WTC11 (cell line): Measurements from ENCODE around the gene CCDC137. TPM values are rescaled to one million over a fixed set of nuclear protein-coding genes. Genes with fewer than 3 reads are reported as not detected.

Experiments
- ATF1 ChIP-seq: sonication (generic); formaldehyde crosslinking; IDR thresholded peaks from 2 replicates; pipeline ENCODE4 v1.8.1; 2023; ENCODE audit warnings: mild to moderate bottlenecking, moderate library complexity, missing genetic modification reagents
- CREB1 ChIP-seq: sonication (generic); formaldehyde crosslinking; IDR thresholded peaks from 2 replicates; pipeline ENCODE4 v1.8.0; 2023; ENCODE audit warnings: mild to moderate bottlenecking, missing genetic modification reagents
- CREM ChIP-seq: sonication (generic); formaldehyde crosslinking; IDR thresholded peaks from 2 replicates; pipeline ENCODE4 v1.8.1; 2022; ENCODE audit warnings: mild to moderate bottlenecking, missing genetic modification reagents, moderate library complexity
- ETV6 ChIP-seq: sonication (generic); formaldehyde crosslinking; IDR thresholded peaks from 2 replicates; pipeline ENCODE4 v1.8.1; 2022; ENCODE audit warnings: mild to moderate bottlenecking, missing genetic modification reagents
- FOXK1 ChIP-seq: sonication (generic); formaldehyde crosslinking; IDR thresholded peaks from 2 replicates; pipeline ENCODE4 v1.8.0; 2022; ENCODE audit warnings: mild to moderate bottlenecking, moderate library complexity, missing genetic modification reagents
- FOXP1 ChIP-seq: sonication (generic); formaldehyde crosslinking; IDR thresholded peaks from 2 replicates; pipeline ENCODE4 v1.8.0; 2022; ENCODE audit warnings: missing genetic modification reagents, mild to moderate bottlenecking, moderate library complexity, borderline replicate concordance
- GRHL2 ChIP-seq: fragments of 250-450 bp; sonication (Bioruptor Pico); IDR thresholded peaks from 2 replicates; pipeline ENCODE4 v1.8.0; 2022; ENCODE audit warnings: mild to moderate bottlenecking, moderate library complexity; ENCODE audit not compliant: insufficient replicate concordance, severe bottlenecking
- GTF2I ChIP-seq: fragments of 250-450 bp; sonication (Bioruptor Pico); conservative IDR thresholded peaks from 2 replicates; pipeline ENCODE4 v1.4.0; 2021; ENCODE audit warnings: mild to moderate bottlenecking
- HMGA2 ChIP-seq: fragments of 250-450 bp; sonication (Bioruptor Pico); IDR thresholded peaks from 2 replicates; pipeline ENCODE4 v1.4.0; 2021; ENCODE audit warnings: mild to moderate bottlenecking, moderate library complexity
- JAZF1 ChIP-seq: fragments of 250-450 bp; sonication (Bioruptor Pico); IDR thresholded peaks from 2 replicates; pipeline ENCODE4 v1.9.0; 2021; ENCODE audit warnings: moderate library complexity, mild to moderate bottlenecking, inconsistent platforms
- JUN ChIP-seq: sonication (generic); formaldehyde crosslinking; IDR thresholded peaks from 2 replicates; pipeline ENCODE4 v1.8.0; 2023; ENCODE audit warnings: mild to moderate bottlenecking, missing genetic modification reagents
- KAT7 ChIP-seq: sonication (generic); formaldehyde crosslinking; IDR thresholded peaks from 2 replicates; pipeline ENCODE4 v1.8.1; 2023; ENCODE audit warnings: missing genetic modification reagents, mild to moderate bottlenecking, borderline replicate concordance
- MYBL2 ChIP-seq: sonication (generic); formaldehyde crosslinking; IDR thresholded peaks from 2 replicates; pipeline ENCODE4 v1.8.1; 2023; ENCODE audit warnings: mild to moderate bottlenecking, moderate library complexity, missing genetic modification reagents
- NFATC4 ChIP-seq: fragments of 250-450 bp; sonication (Bioruptor Pico); IDR thresholded peaks from 2 replicates; pipeline ENCODE4 v1.9.0; 2021; ENCODE audit warnings: mild to moderate bottlenecking
- NR2C2 ChIP-seq: sonication (generic); formaldehyde crosslinking; IDR thresholded peaks from 2 replicates; pipeline ENCODE4 v1.8.0; 2022; ENCODE audit warnings: mild to moderate bottlenecking, missing genetic modification reagents
- NR3C1 ChIP-seq: sonication (generic); formaldehyde crosslinking; conservative IDR thresholded peaks from 2 replicates; pipeline ENCODE4 v1.8.1; 2023; ENCODE audit warnings: low read depth, mild to moderate bottlenecking, missing genetic modification reagents
- OVOL2 ChIP-seq: fragments of 250-450 bp; sonication (Bioruptor Pico); IDR thresholded peaks from 2 replicates; pipeline ENCODE4 v1.9.0; 2021; ENCODE audit warnings: mild to moderate bottlenecking, borderline replicate concordance
- RELA ChIP-seq: sonication (generic); formaldehyde crosslinking; IDR thresholded peaks from 2 replicates; pipeline ENCODE4 v1.8.1; 2022; ENCODE audit warnings: missing genetic modification reagents, mild to moderate bottlenecking, borderline replicate concordance
- SMAD3 ChIP-seq: sonication (generic); formaldehyde crosslinking; IDR thresholded peaks from 2 replicates; pipeline ENCODE4 v1.8.0; 2022; ENCODE audit warnings: missing genetic modification reagents, mild to moderate bottlenecking, borderline replicate concordance
- TCF7 ChIP-seq: sonication (generic); formaldehyde crosslinking; IDR thresholded peaks from 2 replicates; pipeline ENCODE4 v1.8.0; 2022; ENCODE audit warnings: mild to moderate bottlenecking, low read depth, missing genetic modification reagents, moderate library complexity
- TEAD4 ChIP-seq: sonication (generic); formaldehyde crosslinking; IDR thresholded peaks from 2 replicates; pipeline ENCODE4 v1.8.0; 2022; ENCODE audit warnings: mild to moderate bottlenecking, missing genetic modification reagents
- ZNF121 ChIP-seq: sonication (generic); formaldehyde crosslinking; IDR thresholded peaks from 2 replicates; pipeline ENCODE4 v1.8.0; 2023; ENCODE audit warnings: missing genetic modification reagents
- ZNF232 ChIP-seq: sonication (generic); formaldehyde crosslinking; IDR thresholded peaks from 2 replicates; pipeline ENCODE4 v1.8.0; 2022; ENCODE audit warnings: mild to moderate bottlenecking, missing genetic modification reagents
- ZNF396 ChIP-seq: fragments of 250-450 bp; sonication (Bioruptor Pico); IDR thresholded peaks from 2 replicates; pipeline ENCODE4 v1.8.0; 2021; ENCODE audit warnings: mild to moderate bottlenecking, moderate library complexity, borderline replicate concordance
- ZNF416 ChIP-seq: fragments of 250-450 bp; sonication (Bioruptor Pico); IDR thresholded peaks from 2 replicates; pipeline ENCODE4 v1.9.0; 2021; ENCODE audit warnings: mild to moderate bottlenecking, inconsistent platforms
- ZNF423 ChIP-seq: fragments of 250-450 bp; sonication (Bioruptor Pico); IDR thresholded peaks from 2 replicates; pipeline ENCODE4 v2.1.2; 2022; ENCODE audit warnings: mild to moderate bottlenecking, moderate library complexity
- total RNA-seq: library from RNA; stranded (reverse); gene quantifications from 3 replicates; pipeline ENCODE4 v1.2.3, GENCODE V29; 2021
- TF ChIP-seq, protein P1 (sequence below): sonication (generic); formaldehyde crosslinking; IDR thresholded peaks from 2 replicates; pipeline ENCODE4 v1.8.1; 2022; ENCODE audit warnings: mild to moderate bottlenecking, missing genetic modification reagents, moderate library complexity, borderline replicate concordance
- TF ChIP-seq, protein P2 (sequence below): fragments of 250-450 bp; sonication (Bioruptor Pico); IDR thresholded peaks from 2 replicates; pipeline ENCODE4 v1.8.0; 2021; ENCODE audit warnings: mild to moderate bottlenecking
- TF ChIP-seq, protein P3 (sequence below): sonication (generic); formaldehyde crosslinking; IDR thresholded peaks from 2 replicates; pipeline ENCODE4 v1.8.1; 2023; ENCODE audit warnings: mild to moderate bottlenecking, missing genetic modification reagents, moderate library complexity
- TF ChIP-seq, protein P4 (sequence below): sonication (generic); formaldehyde crosslinking; IDR thresholded peaks from 2 replicates; pipeline ENCODE4 v1.8.1; 2023; ENCODE audit warnings: mild to moderate bottlenecking, missing genetic modification reagents
- TF ChIP-seq, protein P5 (sequence below): sonication (generic); formaldehyde crosslinking; IDR thresholded peaks from 2 replicates; pipeline ENCODE4 v1.8.1; 2023; ENCODE audit warnings: mild to moderate bottlenecking, moderate library complexity, missing genetic modification reagents
- TF ChIP-seq, protein P6 (sequence below): sonication (generic); formaldehyde crosslinking; IDR thresholded peaks from 2 replicates; pipeline ENCODE4 v1.8.0; 2022; ENCODE audit warnings: mild to moderate bottlenecking, missing genetic modification reagents

The CCDC137 gene
- total RNA-seq, 1 experiment from 2014 or later, result 36.8 TPM

DNA sequence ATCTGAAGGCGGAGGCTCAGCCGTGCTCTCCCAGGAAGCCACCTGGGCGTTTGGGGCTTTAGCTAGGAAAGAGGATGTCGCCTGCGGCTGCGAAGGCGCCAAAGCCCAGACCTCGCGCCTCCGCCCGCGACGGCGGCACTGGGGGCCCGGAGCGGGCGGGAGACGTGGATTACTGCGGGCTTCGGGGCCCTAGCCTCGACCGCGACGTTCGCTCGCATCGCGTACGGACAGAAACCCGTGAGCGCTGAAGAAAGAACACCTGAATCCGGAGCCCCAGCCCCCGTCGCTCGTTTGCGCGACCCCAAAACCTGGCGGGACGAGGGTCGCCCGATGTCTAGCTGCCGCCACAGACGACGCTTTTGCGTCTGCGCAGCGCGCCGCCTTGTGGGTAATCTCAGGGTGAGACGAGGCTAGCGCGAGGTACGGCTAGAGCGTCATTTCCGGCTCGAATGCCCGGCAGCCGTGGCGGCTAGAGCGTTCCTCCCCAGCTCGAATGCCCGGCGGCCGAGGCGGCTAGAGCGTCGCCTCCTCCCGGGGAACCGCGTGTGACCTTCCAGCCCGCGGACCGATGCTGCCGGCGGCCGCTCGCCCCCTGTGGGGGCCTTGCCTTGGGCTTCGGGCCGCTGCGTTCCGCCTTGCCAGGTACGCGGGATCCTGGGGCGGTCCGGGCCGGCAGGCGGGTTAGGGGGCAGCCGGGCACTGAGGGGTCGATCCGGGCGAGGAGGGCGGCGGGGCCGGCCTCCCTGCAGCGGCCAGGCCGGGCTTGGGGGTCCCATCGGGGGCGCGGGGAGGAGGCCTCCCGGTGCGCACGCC, 36.6 kb downstream of the CCDC137 start, which contains the start of gene MRPL12 (continued):
- TF ChIP-seq JAZF1 (CRISPR knock-in tag), result no peak
- no peak; the same call in 1 of the 2 replicates for TF ChIP-seq TEAD4 (CRISPR knock-in tag)
- no peak for TF ChIP-seq NFATC4 (CRISPR knock-in tag)
- TF ChIP-seq, protein P1, sequence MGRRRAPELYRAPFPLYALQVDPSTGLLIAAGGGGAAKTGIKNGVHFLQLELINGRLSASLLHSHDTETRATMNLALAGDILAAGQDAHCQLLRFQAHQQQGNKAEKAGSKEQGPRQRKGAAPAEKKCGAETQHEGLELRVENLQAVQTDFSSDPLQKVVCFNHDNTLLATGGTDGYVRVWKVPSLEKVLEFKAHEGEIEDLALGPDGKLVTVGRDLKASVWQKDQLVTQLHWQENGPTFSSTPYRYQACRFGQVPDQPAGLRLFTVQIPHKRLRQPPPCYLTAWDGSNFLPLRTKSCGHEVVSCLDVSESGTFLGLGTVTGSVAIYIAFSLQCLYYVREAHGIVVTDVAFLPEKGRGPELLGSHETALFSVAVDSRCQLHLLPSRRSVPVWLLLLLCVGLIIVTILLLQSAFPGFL (CRISPR knock-in tag), result no peak; the same call in 1 of the 2 replicates
- no peak; the same call in 1 of the 2 replicates for TF ChIP-seq KAT7 (CRISPR knock-in tag)
- TF ChIP-seq ZNF232 (CRISPR knock-in tag), result 0 out of 2 replicates have a peak, but pooled peaks have one; percentile 41
- no peak for TF ChIP-seq SMAD3 (CRISPR knock-in tag)
- peak; percentile 94 for TF ChIP-seq CREM (CRISPR knock-in tag)
- TF ChIP-seq, protein P2, sequence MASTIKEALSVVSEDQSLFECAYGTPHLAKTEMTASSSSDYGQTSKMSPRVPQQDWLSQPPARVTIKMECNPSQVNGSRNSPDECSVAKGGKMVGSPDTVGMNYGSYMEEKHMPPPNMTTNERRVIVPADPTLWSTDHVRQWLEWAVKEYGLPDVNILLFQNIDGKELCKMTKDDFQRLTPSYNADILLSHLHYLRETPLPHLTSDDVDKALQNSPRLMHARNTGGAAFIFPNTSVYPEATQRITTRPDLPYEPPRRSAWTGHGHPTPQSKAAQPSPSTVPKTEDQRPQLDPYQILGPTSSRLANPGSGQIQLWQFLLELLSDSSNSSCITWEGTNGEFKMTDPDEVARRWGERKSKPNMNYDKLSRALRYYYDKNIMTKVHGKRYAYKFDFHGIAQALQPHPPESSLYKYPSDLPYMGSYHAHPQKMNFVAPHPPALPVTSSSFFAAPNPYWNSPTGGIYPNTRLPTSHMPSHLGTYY, result no peak
- TF ChIP-seq ETV6, result peak; percentile 67
- 0 out of 2 replicates have a peak, but pooled peaks have one; percentile 68 for TF ChIP-seq ATF1
- no peak for TF ChIP-seq ZNF396
- no peak for TF ChIP-seq ZNF121
- 0 out of 2 replicates have a peak, but pooled peaks have one; percentile 45 for TF ChIP-seq TCF7
- no peak for TF ChIP-seq HMGA2 (CRISPR knock-in tag)
- no peak for TF ChIP-seq ZNF416 (CRISPR knock-in tag)
- TF ChIP-seq GTF2I (CRISPR knock-in tag), result no peak
- no peak for TF ChIP-seq OVOL2 (CRISPR knock-in tag)
- peak; percentile 14; the same call in 1 of the 2 replicates for TF ChIP-seq RELA
- no peak for TF ChIP-seq JUN (CRISPR knock-in tag)
- no peak for TF ChIP-seq CREB1
- TF ChIP-seq, protein P3, sequence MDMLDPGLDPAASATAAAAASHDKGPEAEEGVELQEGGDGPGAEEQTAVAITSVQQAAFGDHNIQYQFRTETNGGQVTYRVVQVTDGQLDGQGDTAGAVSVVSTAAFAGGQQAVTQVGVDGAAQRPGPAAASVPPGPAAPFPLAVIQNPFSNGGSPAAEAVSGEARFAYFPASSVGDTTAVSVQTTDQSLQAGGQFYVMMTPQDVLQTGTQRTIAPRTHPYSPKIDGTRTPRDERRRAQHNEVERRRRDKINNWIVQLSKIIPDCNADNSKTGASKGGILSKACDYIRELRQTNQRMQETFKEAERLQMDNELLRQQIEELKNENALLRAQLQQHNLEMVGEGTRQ, result peak; percentile 52; the same call in 1 of the 2 replicates
- no peak for TF ChIP-seq NR2C2 (CRISPR knock-in tag)
- no peak for TF ChIP-seq GRHL2
- peak; percentile 81; the same call in 1 of the 2 replicates for TF ChIP-seq MYBL2 (CRISPR knock-in tag)
- TF ChIP-seq, protein P4, sequence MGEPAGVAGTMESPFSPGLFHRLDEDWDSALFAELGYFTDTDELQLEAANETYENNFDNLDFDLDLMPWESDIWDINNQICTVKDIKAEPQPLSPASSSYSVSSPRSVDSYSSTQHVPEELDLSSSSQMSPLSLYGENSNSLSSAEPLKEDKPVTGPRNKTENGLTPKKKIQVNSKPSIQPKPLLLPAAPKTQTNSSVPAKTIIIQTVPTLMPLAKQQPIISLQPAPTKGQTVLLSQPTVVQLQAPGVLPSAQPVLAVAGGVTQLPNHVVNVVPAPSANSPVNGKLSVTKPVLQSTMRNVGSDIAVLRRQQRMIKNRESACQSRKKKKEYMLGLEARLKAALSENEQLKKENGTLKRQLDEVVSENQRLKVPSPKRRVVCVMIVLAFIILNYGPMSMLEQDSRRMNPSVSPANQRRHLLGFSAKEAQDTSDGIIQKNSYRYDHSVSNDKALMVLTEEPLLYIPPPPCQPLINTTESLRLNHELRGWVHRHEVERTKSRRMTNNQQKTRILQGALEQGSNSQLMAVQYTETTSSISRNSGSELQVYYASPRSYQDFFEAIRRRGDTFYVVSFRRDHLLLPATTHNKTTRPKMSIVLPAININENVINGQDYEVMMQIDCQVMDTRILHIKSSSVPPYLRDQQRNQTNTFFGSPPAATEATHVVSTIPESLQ (CRISPR knock-in tag), result no peak
- no peak for TF ChIP-seq ZNF423 (CRISPR knock-in tag)
- TF ChIP-seq FOXP1, result peak; percentile 85
- TF ChIP-seq, protein P5, sequence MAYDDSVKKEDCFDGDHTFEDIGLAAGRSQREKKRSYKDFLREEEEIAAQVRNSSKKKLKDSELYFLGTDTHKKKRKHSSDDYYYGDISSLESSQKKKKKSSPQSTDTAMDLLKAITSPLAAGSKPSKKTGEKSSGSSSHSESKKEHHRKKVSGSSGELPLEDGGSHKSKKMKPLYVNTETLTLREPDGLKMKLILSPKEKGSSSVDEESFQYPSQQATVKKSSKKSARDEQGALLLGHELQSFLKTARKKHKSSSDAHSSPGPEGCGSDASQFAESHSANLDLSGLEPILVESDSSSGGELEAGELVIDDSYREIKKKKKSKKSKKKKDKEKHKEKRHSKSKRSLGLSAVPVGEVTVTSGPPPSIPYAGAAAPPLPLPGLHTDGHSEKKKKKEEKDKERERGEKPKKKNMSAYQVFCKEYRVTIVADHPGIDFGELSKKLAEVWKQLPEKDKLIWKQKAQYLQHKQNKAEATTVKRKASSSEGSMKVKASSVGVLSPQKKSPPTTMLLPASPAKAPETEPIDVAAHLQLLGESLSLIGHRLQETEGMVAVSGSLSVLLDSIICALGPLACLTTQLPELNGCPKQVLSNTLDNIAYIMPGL (CRISPR knock-in tag), result peak; percentile 98
- peak; percentile 96 for TF ChIP-seq FOXK1
- no peak for TF ChIP-seq NR3C1 (CRISPR knock-in tag)
- TF ChIP-seq, protein P6, sequence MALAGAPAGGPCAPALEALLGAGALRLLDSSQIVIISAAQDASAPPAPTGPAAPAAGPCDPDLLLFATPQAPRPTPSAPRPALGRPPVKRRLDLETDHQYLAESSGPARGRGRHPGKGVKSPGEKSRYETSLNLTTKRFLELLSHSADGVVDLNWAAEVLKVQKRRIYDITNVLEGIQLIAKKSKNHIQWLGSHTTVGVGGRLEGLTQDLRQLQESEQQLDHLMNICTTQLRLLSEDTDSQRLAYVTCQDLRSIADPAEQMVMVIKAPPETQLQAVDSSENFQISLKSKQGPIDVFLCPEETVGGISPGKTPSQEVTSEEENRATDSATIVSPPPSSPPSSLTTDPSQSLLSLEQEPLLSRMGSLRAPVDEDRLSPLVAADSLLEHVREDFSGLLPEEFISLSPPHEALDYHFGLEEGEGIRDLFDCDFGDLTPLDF (CRISPR knock-in tag), result no peak
